Ishikawa (cell line): ENCODE data around the gene TEAD1.
A peak's percentile ranks its signal among the peaks of the same experiment; 100 is the strongest.

Experiments
- CEBPB ChIP-seq: IDR thresholded peaks from 2 replicates; pipeline ENCODE4 v1.6.1; 2012
- CREB1 ChIP-seq: IDR thresholded peaks from 2 replicates; pipeline ENCODE4 v1.6.1; 2012; ENCODE audit warnings: low read depth
- EGR1 ChIP-seq: IDR thresholded peaks from 2 replicates; pipeline ENCODE4 v1.6.1; 2012
- EP300 ChIP-seq: IDR thresholded peaks from 2 replicates; pipeline ENCODE4 v1.6.1; 2012; ENCODE audit warnings: borderline replicate concordance
- FOXM1 ChIP-seq: IDR thresholded peaks from 2 replicates; pipeline ENCODE4 v1.6.1; 2012; ENCODE audit warnings: low read depth, borderline replicate concordance
- NFIC ChIP-seq: IDR thresholded peaks from 2 replicates; pipeline ENCODE4 v1.6.1; 2012
- RAD21 ChIP-seq: IDR thresholded peaks from 2 replicates; pipeline ENCODE4 v1.6.1; 2012; ENCODE audit warnings: low read depth
- TAF1 ChIP-seq: IDR thresholded peaks from 2 replicates; pipeline ENCODE4 v1.6.1; 2012; ENCODE audit warnings: low read depth, mild to moderate bottlenecking
- TCF12 ChIP-seq: IDR thresholded peaks from 2 replicates; pipeline ENCODE4 v1.6.1; 2012; ENCODE audit warnings: low read depth
- TEAD4 ChIP-seq: IDR thresholded peaks from 2 replicates; pipeline ENCODE4 v1.6.1; 2012
- YY1 ChIP-seq: IDR thresholded peaks from 2 replicates; pipeline ENCODE4 v1.6.1; 2012; ENCODE audit warnings: low read depth
- ZBTB7A ChIP-seq: IDR thresholded peaks from 2 replicates; pipeline ENCODE4 v1.6.1; 2012; ENCODE audit warnings: low read depth
- TF ChIP-seq, protein P1 (sequence below): IDR thresholded peaks from 2 replicates; pipeline ENCODE4 v1.6.1; 2012; ENCODE audit warnings: low read depth, mild to moderate bottlenecking
- TF ChIP-seq, protein P2 (sequence below): IDR thresholded peaks from 2 replicates; pipeline ENCODE4 v1.6.1; 2012
- TF ChIP-seq, protein P3 (sequence below): IDR thresholded peaks from 2 replicates; pipeline ENCODE4 v1.6.1; 2012

Gene TEAD1

DNA sequence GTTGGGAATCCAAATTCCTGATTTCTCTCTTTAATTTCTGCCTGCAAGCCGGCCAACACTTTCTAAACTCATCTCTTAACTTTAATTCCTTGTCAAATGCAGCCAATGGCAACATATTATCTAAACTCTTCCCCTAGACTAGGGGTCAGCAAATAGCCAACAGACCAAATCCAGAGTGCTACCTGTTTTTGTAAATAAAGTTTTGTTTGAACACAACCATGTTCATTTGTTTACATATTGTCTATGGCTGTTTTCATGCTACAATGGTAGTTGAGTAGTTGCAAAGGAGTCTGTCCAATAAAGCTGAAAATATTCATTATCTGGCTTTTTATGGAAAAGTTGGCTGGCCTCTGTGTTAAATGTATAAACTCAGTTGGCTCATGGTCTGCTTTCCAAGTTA lies 297.7 kb downstream of the TEAD1 start:
- TF ChIP-seq NFIC: no peak
- no peak for TF ChIP-seq TEAD4

DNA sequence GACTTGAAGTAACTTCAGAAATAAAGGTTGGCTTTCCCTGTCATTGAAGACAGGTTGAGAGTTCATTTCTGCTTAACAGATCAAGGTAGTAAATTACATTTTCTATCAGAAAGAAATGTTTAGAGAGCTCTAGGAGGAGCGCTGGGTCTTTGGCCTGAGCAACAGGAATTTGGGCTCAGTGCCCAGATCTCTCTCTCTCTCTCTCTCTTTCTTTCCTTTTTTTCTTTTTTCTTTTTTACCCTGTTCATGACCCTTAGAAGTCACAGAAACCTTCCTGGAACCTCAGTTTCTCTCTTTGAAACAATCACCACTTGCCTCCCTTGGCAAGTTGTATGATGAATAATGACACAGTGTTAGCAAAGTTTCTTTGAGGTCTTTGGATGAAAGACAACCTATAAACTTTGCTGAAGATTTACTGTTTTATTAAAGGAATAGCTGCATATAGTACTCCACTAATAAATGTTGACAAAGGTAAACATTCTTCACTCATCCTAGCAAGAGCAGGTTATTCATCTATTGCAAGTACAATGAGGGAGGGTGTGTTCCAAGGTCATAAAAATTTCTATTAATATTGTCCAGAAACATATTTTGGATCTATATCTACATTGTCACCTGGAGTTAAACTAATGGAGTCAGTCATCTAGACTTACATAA lies 299.4 kb downstream of the TEAD1 start:
- peak; percentile 34; the same call in 1 of the 2 replicates for TF ChIP-seq RAD21
- TF ChIP-seq, protein P1, sequence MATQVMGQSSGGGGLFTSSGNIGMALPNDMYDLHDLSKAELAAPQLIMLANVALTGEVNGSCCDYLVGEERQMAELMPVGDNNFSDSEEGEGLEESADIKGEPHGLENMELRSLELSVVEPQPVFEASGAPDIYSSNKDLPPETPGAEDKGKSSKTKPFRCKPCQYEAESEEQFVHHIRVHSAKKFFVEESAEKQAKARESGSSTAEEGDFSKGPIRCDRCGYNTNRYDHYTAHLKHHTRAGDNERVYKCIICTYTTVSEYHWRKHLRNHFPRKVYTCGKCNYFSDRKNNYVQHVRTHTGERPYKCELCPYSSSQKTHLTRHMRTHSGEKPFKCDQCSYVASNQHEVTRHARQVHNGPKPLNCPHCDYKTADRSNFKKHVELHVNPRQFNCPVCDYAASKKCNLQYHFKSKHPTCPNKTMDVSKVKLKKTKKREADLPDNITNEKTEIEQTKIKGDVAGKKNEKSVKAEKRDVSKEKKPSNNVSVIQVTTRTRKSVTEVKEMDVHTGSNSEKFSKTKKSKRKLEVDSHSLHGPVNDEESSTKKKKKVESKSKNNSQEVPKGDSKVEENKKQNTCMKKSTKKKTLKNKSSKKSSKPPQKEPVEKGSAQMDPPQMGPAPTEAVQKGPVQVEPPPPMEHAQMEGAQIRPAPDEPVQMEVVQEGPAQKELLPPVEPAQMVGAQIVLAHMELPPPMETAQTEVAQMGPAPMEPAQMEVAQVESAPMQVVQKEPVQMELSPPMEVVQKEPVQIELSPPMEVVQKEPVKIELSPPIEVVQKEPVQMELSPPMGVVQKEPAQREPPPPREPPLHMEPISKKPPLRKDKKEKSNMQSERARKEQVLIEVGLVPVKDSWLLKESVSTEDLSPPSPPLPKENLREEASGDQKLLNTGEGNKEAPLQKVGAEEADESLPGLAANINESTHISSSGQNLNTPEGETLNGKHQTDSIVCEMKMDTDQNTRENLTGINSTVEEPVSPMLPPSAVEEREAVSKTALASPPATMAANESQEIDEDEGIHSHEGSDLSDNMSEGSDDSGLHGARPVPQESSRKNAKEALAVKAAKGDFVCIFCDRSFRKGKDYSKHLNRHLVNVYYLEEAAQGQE: no peak
- TF ChIP-seq TCF12: no peak
- no peak for TF ChIP-seq TAF1
- TF ChIP-seq TEAD4: peak; percentile 23; the same call in 1 of the 2 replicates
- TF ChIP-seq NFIC: peak; percentile 84

- TF ChIP-seq EP300: no peak
- TF ChIP-seq, protein P2, sequence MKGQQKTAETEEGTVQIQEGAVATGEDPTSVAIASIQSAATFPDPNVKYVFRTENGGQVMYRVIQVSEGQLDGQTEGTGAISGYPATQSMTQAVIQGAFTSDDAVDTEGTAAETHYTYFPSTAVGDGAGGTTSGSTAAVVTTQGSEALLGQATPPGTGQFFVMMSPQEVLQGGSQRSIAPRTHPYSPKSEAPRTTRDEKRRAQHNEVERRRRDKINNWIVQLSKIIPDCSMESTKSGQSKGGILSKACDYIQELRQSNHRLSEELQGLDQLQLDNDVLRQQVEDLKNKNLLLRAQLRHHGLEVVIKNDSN: no peak
These were observed 301.0 kb downstream of the TEAD1 start for GRCh38 chr11:12975195-12975594.

DNA sequence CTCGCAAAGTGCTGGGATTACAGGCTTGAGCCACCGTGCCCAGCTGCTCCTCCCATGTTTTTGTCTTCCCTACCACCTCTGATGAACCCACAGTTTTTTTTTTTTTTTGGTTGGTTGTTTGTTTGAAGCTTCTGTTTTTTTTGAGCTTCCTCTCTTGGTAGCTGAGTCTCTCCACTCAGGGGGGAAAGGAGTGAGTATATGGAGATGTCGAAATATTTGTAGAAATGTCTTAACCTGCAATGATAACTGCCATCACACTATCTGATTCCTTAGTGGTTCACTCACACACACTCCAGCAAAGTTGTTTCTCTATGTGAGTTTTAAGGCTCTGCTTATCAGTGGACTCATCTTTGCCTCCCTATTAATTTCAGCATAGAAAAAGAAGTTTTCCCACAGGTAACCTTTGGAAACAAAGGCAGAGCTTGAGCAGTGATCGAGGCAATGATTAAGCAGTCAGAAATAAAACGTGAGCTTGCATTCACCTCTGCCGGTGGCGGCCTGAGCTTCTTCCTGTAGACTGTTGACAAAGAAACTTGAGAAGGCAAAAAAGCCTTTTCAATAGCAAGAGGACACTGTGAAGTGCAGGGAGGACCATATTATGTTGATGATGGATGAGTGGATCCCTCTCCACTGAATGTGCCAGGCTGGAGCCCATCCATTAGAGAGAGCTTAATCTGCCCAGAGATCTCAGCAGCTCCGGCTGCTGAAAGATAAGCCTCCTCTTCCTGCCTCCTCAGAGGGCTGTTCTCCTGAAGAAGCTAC lies 305.9 kb downstream of the TEAD1 start:
- TF ChIP-seq CEBPB (no peak), YY1 (no peak), CREB1 (no peak), ZBTB7A (no peak), EP300 (no peak), EGR1 (no peak), NFIC (no peak), TAF1 (no peak)
- TF ChIP-seq, protein P3, sequence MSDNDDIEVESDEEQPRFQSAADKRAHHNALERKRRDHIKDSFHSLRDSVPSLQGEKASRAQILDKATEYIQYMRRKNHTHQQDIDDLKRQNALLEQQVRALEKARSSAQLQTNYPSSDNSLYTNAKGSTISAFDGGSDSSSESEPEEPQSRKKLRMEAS: no peak

DNA sequence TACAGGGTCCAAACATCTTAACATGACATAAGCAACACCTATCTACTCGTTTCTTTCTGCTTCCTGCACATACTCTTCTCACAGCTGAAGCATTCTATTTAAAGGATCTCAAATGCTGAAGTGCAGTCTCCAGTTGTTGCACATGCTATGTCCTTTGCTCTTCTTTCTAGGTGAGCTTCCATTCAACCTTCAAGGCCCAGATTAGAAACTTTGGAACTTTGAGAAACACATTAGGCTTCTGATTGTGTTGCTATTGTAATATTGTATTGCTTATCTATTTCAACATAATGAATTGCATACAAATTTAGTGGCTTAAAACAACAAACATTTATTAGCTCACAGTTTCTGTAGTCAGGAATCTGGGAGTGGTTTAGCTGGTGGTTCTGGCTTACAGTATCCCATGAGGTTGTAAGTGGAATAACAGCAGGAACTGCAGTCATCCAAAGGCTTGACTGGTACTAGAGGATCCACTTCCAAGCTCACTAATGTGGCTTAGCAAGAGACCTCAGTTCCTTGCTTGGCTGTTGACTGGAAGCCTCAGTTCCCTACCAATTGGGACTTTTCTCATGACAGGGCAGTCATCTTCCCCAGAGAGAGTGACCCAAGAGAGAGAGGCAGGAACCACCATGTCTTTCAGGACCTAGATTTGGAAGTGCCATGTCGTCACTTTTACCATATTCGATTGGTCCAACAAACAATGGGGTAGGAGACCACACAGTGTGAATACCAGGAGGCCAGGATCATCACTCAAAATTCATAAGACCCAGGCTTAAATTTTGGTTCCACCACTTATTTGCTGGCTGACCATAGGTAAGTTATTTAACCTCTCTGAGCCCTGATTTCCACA lies 307.7 kb downstream of the TEAD1 start:
- TF ChIP-seq TEAD4 (no peak), RAD21 (no peak), CEBPB (no peak), TAF1 (no peak), FOXM1 (no peak), TCF12 (no peak), ZBTB7A (no peak), NFIC (no peak), CREB1 (no peak), YY1 (no peak), EP300 (no peak)

DNA sequence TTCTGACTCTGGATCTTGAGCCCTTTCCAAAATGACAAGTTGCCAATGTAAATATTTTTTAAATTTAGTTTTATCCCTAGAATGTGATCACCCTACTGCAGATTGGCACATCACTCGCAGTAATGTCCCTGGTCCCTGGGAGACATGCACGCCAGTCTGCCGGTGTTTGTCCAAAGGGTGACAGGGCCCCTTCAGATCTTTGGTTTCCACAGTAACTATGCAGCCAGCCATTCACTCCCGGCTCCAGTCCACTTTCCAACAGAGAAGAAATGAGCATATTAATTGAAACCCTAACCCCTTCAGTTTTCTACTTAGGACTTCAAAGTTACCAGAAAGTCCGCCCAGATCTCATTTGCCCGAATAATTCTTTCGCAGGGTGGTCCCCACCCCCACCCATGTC lies 309.1 kb downstream of the TEAD1 start:
- TF ChIP-seq TCF12 (no peak), NFIC (no peak), FOXM1 (no peak), ZBTB7A (no peak), EP300 (no peak)

- TF ChIP-seq YY1: no peak
- TF ChIP-seq, protein P3: no peak
- TF ChIP-seq TEAD4: no peak
- no peak for TF ChIP-seq RAD21
- TF ChIP-seq CREB1: no peak
- no peak for TF ChIP-seq EGR1
- TF ChIP-seq TCF12: no peak
- TF ChIP-seq TAF1: no peak
- TF ChIP-seq NFIC: no peak
- TF ChIP-seq EP300: no peak
- TF ChIP-seq ZBTB7A: no peak
- TF ChIP-seq, protein P2: no peak
- TF ChIP-seq, protein P1: no peak
- TF ChIP-seq FOXM1: no peak
- TF ChIP-seq CEBPB: no peak
These were observed 312.1 kb downstream of the TEAD1 start for GRCh38 chr11:12986194-12986898.
